Duodenal mucosa (tissue), 2 donors: ENCODE results near the gene LUC7L2.

Experiments
- H3K27ac ChIP-seq: one replicate; pipeline ENCODE4 v1.7.0; 2013; ENCODE audit warnings: low read depth, low read length
- H3K27me3 ChIP-seq, 2 donors: one replicate each; pipeline ENCODE4 v1.7.0; 2013; ENCODE audit warnings: low read length in 2 of 2, control low read depth in 1 of 2; ENCODE audit not compliant: insufficient read depth in 2 of 2, control insufficient read depth in 1 of 2
- H3K36me3 ChIP-seq, 2 donors: one replicate each; pipeline ENCODE4 v1.7.0; 2013; ENCODE audit warnings: low read length in 2 of 2, control low read depth in 1 of 2; ENCODE audit not compliant: insufficient read depth in 2 of 2, control insufficient read depth in 1 of 2
- H3K4me1 ChIP-seq, 2 donors: one replicate each; pipeline ENCODE4 v1.7.0; 2013; ENCODE audit warnings: low read length in 2 of 2, control low read depth in 1 of 2; ENCODE audit not compliant: insufficient read depth in 2 of 2, control insufficient read depth in 1 of 2
- H3K4me3 ChIP-seq, 2 donors: one replicate each; pipeline ENCODE4 v1.7.0; 2013; ENCODE audit warnings: low read length in 2 of 2, low read depth in 1 of 2
- H3K9ac ChIP-seq, 2 donors: one replicate each; pipeline ENCODE4 v1.7.0; 2013; ENCODE audit warnings: low read length in 2 of 2, low read depth in 1 of 2
- H3K9me3 ChIP-seq, 2 donors: one replicate each; pipeline ENCODE4 v1.7.0; 2013; ENCODE audit warnings: low read length in 2 of 2, control low read depth in 1 of 2; ENCODE audit not compliant: control insufficient read depth in 1 of 2

Gene LUC7L2

GRCh38 chr7:139366400-139366799 is 6.7 kb downstream of the LUC7L2 start:
- Histone ChIP-seq H3K4me3 (no peak overlapping the region), H3K27me3 (no peaks in the 10 kb centered on the region), H3K9ac (no peak overlapping the region), H3K4me1 (peaks cover 15 to 26% of the 10 kb centered on the region in 2 donors), H3K36me3 (peaks cover 17 to 21% of the 10 kb centered on the region in 2 donors), H3K9me3 (no peaks in the 10 kb centered on the region), H3K27ac (no peak overlapping the region)

- Histone ChIP-seq H3K27me3 (no peaks in the 10 kb centered on the region), H3K4me1 (peaks cover 4 to 21% of the 10 kb centered on the region in 2 donors), H3K27ac (no peak overlapping the region), H3K9me3 (no peaks in the 10 kb centered on the region), H3K4me3 (no peak overlapping the region), H3K36me3 (peaks cover 20 to 21% of the 10 kb centered on the region in 2 donors), H3K9ac (no peak overlapping the region)
Measured at GRCh38 chr7:139367438-139368155, 7.9 kb downstream of the LUC7L2 start.

- Histone ChIP-seq H3K4me1 (peaks cover 0 to 19% of the 10 kb centered on the region in 2 donors), H3K4me3 (no peak overlapping the region), H3K36me3 (peaks cover 15 to 17% of the 10 kb centered on the region in 2 donors), H3K27ac (no peak overlapping the region), H3K9me3 (no peaks in the 10 kb centered on the region), H3K9ac (no peak overlapping the region), H3K27me3 (no peaks in the 10 kb centered on the region)
Measured at GRCh38 chr7:139370301-139370942, 10.7 kb downstream of the LUC7L2 start.

GRCh38 chr7:139370943-139371313 is 11.2 kb downstream of the LUC7L2 start:
- H3K4me3 ChIP-seq, result no peak overlapping the region
- H3K36me3 ChIP-seq, result peaks cover 12 to 19% of the 10 kb centered on the region in 2 donors
- no peaks in the 10 kb centered on the region for H3K27me3 ChIP-seq
- H3K9me3 ChIP-seq, result no peaks in the 10 kb centered on the region
- peaks cover 0 to 17% of the 10 kb centered on the region in 2 donors for H3K4me1 ChIP-seq
- H3K9ac ChIP-seq, result no peak overlapping the region
- H3K27ac ChIP-seq, result no peak overlapping the region

GRCh38 chr7:139374246-139374645 is 14.6 kb downstream of the LUC7L2 start:
- Histone ChIP-seq H3K27ac (no peak overlapping the region), H3K9ac (no peak overlapping the region), H3K36me3 (peaks cover 18 to 39% of the 10 kb centered on the region in 2 donors), H3K4me3 (no peak overlapping the region), H3K9me3 (no peaks in the 10 kb centered on the region), H3K27me3 (no peaks in the 10 kb centered on the region), H3K4me1 (peaks cover 0 to 12% of the 10 kb centered on the region in 2 donors)

- H3K9me3 ChIP-seq, result no peaks in the 10 kb centered on the region
- H3K27ac ChIP-seq, result no peak overlapping the region
- H3K27me3 ChIP-seq, result no peaks in the 10 kb centered on the region
- no peak overlapping the region for H3K9ac ChIP-seq
- no peaks in the 10 kb centered on the region for H3K4me1 ChIP-seq
- no peak overlapping the region for H3K4me3 ChIP-seq
- H3K36me3 ChIP-seq, result peaks cover 21 to 46% of the 10 kb centered on the region in 2 donors
Measured at GRCh38 chr7:139382439-139382838, 22.7 kb downstream of the LUC7L2 start.

- Histone ChIP-seq H3K4me3 (no peak overlapping the region), H3K27ac (no peak overlapping the region), H3K9ac (no peak overlapping the region), H3K9me3 (no peaks in the 10 kb centered on the region), H3K27me3 (no peaks in the 10 kb centered on the region), H3K4me1 (no peaks in the 10 kb centered on the region), H3K36me3 (peaks cover 9 to 42% of the 10 kb centered on the region in 2 donors)
Measured at GRCh38 chr7:139384611-139385010, 24.9 kb downstream of the LUC7L2 start.

GRCh38 chr7:139387594-139387993 is 27.9 kb downstream of the LUC7L2 start:
- Histone ChIP-seq H3K9me3 (no peaks in the 10 kb centered on the region), H3K4me1 (no peaks in the 10 kb centered on the region), H3K36me3 (peaks cover 10 to 55% of the 10 kb centered on the region in 2 donors), H3K4me3 (no peak overlapping the region), H3K9ac (no peak overlapping the region), H3K27me3 (no peaks in the 10 kb centered on the region), H3K27ac (no peak overlapping the region)

- Histone ChIP-seq H3K36me3 (peaks cover 8 to 60% of the 10 kb centered on the region in 2 donors), H3K4me3 (no peak overlapping the region), H3K4me1 (no peaks in the 10 kb centered on the region), H3K27me3 (no peaks in the 10 kb centered on the region), H3K9ac (no peak overlapping the region), H3K9me3 (no peaks in the 10 kb centered on the region), H3K27ac (no peak overlapping the region)
Measured at GRCh38 chr7:139389091-139389490, 29.4 kb downstream of the LUC7L2 start.

- Histone ChIP-seq H3K27ac (no peak overlapping the region), H3K4me1 (no peaks in the 10 kb centered on the region), H3K36me3 (peaks cover 8 to 59% of the 10 kb centered on the region in 2 donors), H3K27me3 (no peaks in the 10 kb centered on the region), H3K9me3 (no peaks in the 10 kb centered on the region), H3K4me3 (no peak overlapping the region), H3K9ac (no peak overlapping the region)
Measured at GRCh38 chr7:139389774-139390173, 30.1 kb downstream of the LUC7L2 start.
